ENCODE results near the gene RASAL1.

Gene RASAL1

DNA sequence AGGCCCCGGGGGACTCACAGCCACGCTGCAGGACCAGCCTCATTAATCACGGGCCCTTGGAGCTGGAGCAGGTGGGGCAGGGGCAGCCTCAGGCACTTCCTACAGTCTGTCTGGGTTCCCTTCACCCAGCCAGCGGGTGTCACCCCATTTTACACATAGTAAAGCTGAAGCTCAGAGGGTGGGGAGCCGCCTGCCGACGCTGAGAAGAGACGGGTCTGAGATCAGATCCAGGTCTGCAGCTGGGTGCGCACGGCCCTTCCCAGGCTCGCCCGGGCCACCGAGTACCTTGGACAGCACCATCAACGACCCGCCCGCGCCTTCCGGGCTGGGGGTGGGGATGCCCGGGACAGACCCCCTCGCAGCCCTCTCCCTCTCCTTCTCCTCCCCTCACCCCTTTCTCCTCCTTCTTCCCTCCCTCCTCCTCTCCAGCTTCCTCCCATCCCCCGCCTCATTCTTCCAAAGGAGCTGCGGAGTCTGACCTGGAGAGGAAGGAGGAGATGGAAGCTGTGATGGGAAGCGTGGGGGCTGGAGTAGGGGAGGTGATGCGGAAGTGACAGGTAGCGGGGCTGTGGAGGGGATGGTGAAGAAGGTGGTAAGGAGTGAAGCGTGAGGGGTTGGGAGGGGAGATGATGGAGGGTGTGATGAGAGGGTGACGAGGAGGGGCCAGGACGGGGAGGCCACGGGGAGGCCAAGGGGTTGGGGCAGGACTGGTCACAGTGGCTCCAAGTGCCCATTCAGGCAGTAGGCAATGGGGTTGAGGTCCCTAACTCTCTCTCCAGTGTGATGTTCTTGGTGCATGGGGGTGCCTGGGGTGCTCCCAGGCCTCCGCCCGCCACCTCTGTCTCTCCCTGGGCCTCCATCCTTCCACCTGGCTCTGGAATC lies 70.2 kb downstream of the RASAL1 start (continued):
- TF ChIP-seq GLIS1 (tag by site-specific recombination; IDR thresholded peaks at IDR 0.05), result peak; percentile 30; the same call in 1 of the 2 replicates
- no peak for TF ChIP-seq ZNF48 (tag by site-specific recombination; IDR thresholded peaks at IDR 0.05)
- no peak for TF ChIP-seq HOXC10 (CRISPR knock-in tag; IDR thresholded peaks at IDR 0.05)
- TF ChIP-seq, protein P1, sequence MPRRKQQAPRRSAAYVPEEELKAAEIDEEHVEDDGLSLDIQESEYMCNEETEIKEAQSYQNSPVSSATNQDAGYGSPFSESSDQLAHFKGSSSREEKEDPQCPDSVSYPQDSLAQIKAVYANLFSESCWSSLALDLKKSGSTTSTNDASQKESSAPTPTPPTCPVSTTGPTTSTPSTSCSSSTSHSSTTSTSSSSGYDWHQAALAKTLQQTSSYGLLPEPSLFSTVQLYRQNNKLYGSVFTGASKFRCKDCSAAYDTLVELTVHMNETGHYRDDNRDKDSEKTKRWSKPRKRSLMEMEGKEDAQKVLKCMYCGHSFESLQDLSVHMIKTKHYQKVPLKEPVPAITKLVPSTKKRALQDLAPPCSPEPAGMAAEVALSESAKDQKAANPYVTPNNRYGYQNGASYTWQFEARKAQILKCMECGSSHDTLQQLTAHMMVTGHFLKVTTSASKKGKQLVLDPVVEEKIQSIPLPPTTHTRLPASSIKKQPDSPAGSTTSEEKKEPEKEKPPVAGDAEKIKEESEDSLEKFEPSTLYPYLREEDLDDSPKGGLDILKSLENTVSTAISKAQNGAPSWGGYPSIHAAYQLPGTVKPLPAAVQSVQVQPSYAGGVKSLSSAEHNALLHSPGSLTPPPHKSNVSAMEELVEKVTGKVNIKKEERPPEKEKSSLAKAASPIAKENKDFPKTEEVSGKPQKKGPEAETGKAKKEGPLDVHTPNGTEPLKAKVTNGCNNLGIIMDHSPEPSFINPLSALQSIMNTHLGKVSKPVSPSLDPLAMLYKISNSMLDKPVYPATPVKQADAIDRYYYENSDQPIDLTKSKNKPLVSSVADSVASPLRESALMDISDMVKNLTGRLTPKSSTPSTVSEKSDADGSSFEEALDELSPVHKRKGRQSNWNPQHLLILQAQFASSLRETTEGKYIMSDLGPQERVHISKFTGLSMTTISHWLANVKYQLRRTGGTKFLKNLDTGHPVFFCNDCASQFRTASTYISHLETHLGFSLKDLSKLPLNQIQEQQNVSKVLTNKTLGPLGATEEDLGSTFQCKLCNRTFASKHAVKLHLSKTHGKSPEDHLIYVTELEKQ (tag by site-specific recombination; IDR thresholded peaks at IDR 0.05; ENCODE audit: borderline replicate concordance), result no peak
- TF ChIP-seq SP2 (tag by site-specific recombination; IDR thresholded peaks at IDR 0.05), result 0 out of 2 replicates have a peak, but pooled peaks have one; percentile 15
- TF ChIP-seq ZNF843 (tag by site-specific recombination; IDR thresholded peaks at IDR 0.05), result no peak
- no peak for TF ChIP-seq ZNF37A (tag by site-specific recombination; IDR thresholded peaks at IDR 0.05)

DNA sequence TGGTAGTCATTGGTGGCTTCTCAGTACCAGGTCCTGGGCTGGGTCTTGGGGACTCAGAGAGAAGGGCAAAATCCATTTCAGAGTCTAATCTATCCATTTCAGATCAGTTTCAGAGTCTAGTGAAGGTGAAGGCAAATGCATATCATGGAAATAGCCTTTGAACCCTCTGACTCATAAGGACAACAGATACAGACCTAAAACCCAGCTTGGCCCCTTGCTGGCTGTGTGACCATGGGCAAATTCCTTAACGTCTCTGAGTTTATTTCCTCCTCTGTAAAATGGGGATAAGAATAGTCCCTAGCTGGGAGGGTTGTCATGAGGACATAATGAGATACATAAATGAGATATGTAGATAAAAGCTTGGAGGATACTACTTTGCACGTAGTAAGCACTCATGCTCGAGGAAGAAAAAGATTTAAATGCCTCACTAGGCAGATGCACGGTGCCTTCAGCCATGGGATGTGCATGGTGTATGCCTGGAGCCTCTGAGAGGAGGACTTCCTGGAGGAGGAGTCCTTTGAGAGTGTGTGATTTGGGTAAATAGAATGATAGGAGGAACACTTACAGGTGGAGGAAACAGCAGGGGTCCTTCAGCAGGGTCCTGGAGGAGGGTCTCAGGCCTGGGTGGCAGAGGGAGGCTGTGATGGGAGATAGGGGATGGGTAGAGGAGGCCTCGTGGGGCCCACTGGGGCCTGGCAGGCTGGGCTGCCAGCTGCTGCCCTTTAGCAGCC lies 71.0 kb downstream of the RASAL1 start:
- no peak overlapping the region for H3K4me3 ChIP-seq (ENCODE audit: low read depth, low read length)
- no peaks in the 10 kb centered on the region for H3K36me3 ChIP-seq (ENCODE audit: control insufficient read depth in 2 of 2, insufficient read depth in 1 of 2, low read length in 2 of 2)
- H3K4me1 ChIP-seq (ENCODE audit: control insufficient read depth, insufficient read depth, low read length), result no peaks in the 10 kb centered on the region
- no peak for TF ChIP-seq ZNF221 (tag by site-specific recombination; IDR thresholded peaks at IDR 0.05; ENCODE audit: borderline replicate concordance)
- peak; percentile 64; the same call in 1 of the 2 replicates for TF ChIP-seq ZFP69B (tag by site-specific recombination; IDR thresholded peaks at IDR 0.05)
- TF ChIP-seq ZNF624 (tag by site-specific recombination; IDR thresholded peaks at IDR 0.05), result no peak
- TF ChIP-seq ZNF426 (tag by site-specific recombination; IDR thresholded peaks at IDR 0.05), result no peak
- no peak for TF ChIP-seq ZNF16 (tag by site-specific recombination; IDR thresholded peaks at IDR 0.05; ENCODE audit: low read depth)
- TF ChIP-seq TCF7L2 (IDR thresholded peaks at IDR 0.05; ENCODE audit: borderline replicate concordance, low read depth, low read length), result no peak
- TF ChIP-seq, protein P2, sequence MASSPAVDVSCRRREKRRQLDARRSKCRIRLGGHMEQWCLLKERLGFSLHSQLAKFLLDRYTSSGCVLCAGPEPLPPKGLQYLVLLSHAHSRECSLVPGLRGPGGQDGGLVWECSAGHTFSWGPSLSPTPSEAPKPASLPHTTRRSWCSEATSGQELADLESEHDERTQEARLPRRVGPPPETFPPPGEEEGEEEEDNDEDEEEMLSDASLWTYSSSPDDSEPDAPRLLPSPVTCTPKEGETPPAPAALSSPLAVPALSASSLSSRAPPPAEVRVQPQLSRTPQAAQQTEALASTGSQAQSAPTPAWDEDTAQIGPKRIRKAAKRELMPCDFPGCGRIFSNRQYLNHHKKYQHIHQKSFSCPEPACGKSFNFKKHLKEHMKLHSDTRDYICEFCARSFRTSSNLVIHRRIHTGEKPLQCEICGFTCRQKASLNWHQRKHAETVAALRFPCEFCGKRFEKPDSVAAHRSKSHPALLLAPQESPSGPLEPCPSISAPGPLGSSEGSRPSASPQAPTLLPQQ (tag by site-specific recombination; IDR thresholded peaks at IDR 0.05), result peak; percentile 53; the same call in 1 of the 2 replicates
- TF ChIP-seq, protein P3, sequence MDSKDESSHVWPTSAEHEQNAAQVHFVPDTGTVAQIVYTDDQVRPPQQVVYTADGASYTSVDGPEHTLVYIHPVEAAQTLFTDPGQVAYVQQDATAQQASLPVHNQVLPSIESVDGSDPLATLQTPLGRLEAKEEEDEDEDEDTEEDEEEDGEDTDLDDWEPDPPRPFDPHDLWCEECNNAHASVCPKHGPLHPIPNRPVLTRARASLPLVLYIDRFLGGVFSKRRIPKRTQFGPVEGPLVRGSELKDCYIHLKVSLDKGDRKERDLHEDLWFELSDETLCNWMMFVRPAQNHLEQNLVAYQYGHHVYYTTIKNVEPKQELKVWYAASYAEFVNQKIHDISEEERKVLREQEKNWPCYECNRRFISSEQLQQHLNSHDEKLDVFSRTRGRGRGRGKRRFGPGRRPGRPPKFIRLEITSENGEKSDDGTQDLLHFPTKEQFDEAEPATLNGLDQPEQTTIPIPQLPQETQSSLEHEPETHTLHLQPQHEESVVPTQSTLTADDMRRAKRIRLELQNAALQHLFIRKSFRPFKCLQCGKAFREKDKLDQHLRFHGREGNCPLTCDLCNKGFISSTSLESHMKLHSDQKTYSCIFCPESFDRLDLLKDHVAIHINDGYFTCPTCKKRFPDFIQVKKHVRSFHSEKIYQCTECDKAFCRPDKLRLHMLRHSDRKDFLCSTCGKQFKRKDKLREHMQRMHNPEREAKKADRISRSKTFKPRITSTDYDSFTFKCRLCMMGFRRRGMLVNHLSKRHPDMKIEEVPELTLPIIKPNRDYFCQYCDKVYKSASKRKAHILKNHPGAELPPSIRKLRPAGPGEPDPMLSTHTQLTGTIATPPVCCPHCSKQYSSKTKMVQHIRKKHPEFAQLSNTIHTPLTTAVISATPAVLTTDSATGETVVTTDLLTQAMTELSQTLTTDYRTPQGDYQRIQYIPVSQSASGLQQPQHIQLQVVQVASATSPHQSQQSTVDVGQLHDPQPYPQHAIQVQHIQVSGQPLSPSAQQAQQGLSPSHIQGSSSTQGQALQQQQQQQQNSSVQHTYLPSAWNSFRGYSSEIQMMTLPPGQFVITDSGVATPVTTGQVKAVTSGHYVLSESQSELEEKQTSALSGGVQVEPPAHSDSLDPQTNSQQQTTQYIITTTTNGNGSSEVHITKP (tag by site-specific recombination; IDR thresholded peaks at IDR 0.05), result no peak
- TF ChIP-seq, protein P4, sequence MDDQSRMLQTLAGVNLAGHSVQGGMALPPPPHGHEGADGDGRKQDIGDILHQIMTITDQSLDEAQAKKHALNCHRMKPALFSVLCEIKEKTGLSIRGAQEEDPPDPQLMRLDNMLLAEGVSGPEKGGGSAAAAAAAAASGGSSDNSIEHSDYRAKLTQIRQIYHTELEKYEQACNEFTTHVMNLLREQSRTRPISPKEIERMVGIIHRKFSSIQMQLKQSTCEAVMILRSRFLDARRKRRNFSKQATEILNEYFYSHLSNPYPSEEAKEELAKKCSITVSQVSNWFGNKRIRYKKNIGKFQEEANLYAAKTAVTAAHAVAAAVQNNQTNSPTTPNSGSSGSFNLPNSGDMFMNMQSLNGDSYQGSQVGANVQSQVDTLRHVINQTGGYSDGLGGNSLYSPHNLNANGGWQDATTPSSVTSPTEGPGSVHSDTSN (CRISPR knock-in tag; IDR thresholded peaks at IDR 0.05), result no peak
- TF ChIP-seq ZFP41 (tag by site-specific recombination; IDR thresholded peaks at IDR 0.05; ENCODE audit: borderline replicate concordance), result no peak
- peak; percentile 57; the same call in 1 of the 2 replicates for TF ChIP-seq ZNF768 (tag by site-specific recombination; IDR thresholded peaks at IDR 0.05)
- no peak for TF ChIP-seq SP7 (tag by site-specific recombination; IDR thresholded peaks at IDR 0.05)
- no peak for TF ChIP-seq OSR2 (tag by site-specific recombination; IDR thresholded peaks at IDR 0.05)
- ChIA-PET POLR2A (no interaction called here), CTCF (interaction anchor here (8.6 kb wide), 1 partner anchor 16 kb away, joined by 46 read pairs; no protein-coding TSS in a partner anchor)
- no peaks in the 10 kb centered on the region for H3K9me3 ChIP-seq (ENCODE audit: control insufficient read depth, insufficient read depth, low read depth, low read length)
- H3K27ac ChIP-seq (ENCODE audit: extremely low read depth, low read depth, low read length), result no peak overlapping the region
